OCI-M2 (cell line): Measurements from ENCODE around the gene KRTAP2-1.
"Not testable (repeated sequence)": the region's sequence is repeated elsewhere in the genome, so short reads cannot be mapped to it uniquely, and the experiment has no call there.

Source experiments
- DNase-seq: peaks from one replicate; lab custom pipeline; 2025; ENCODE audit not compliant: unreplicated experiment; lab: John Stamatoyannopoulos, UW

Gene KRTAP2-1

GRCh38 chr17:41013606-41014005 lies 33.5 kb downstream of the KRTAP2-1 start:
- no peak for DNase-seq

- no peak for DNase-seq
Measured at GRCh38 chr17:41013181-41013580, 33.9 kb downstream of the KRTAP2-1 start.

- no peak for DNase-seq
Measured at GRCh38 chr17:41012326-41013120, 34.6 kb downstream of the KRTAP2-1 start.

GRCh38 chr17:41010441-41010840 lies 36.7 kb downstream of the KRTAP2-1 start:
- no peak for DNase-seq

- DNase-seq, result no peak
Measured at GRCh38 chr17:41009936-41010335, 37.2 kb downstream of the KRTAP2-1 start.

- DNase-seq, result no peak
Measured at GRCh38 chr17:41009301-41009760, 37.8 kb downstream of the KRTAP2-1 start.

- DNase-seq, result no peak
Measured at GRCh38 chr17:41008811-41009210, 38.3 kb downstream of the KRTAP2-1 start, which contains the start of gene KRTAP3-1. TSS of gene KRTAP3-1 (minus strand) at chr17:41009128. CDS start at chr17:41009074, 54 bp downstream.

GRCh38 chr17:41004397-41004796 lies 42.7 kb downstream of the KRTAP2-1 start:
- DNase-seq, result no peak

GRCh38 chr17:41003926-41004325 lies 43.2 kb downstream of the KRTAP2-1 start:
- DNase-seq, result no peak

- DNase-seq, result no peak
Measured at GRCh38 chr17:41002814-41003213, 44.3 kb downstream of the KRTAP2-1 start.

GRCh38 chr17:41001795-41002194 lies 45.3 kb downstream of the KRTAP2-1 start:
- no peak for DNase-seq

- DNase-seq, result not testable (repeated sequence)
Measured at GRCh38 chr17:40999563-40999962, 47.6 kb downstream of the KRTAP2-1 start, which contains the start of gene KRTAP3-2. TSS of gene KRTAP3-2 (minus strand) at chr17:40999906. CDS start at chr17:40999853, 53 bp downstream.

GRCh38 chr17:40997361-40997760 lies 49.8 kb downstream of the KRTAP2-1 start:
- DNase-seq, result no peak

- no peak for DNase-seq
Measured at GRCh38 chr17:40996829-40997228, 50.3 kb downstream of the KRTAP2-1 start.
